HG03097 (cell line): Measurements from ENCODE around the gene PHTF1.
A peak's percentile ranks its signal among the peaks of the same experiment; 100 is the strongest.

Source experiments
- ATAC-seq: cut with Tn5 transposase; IDR thresholded peaks from one replicate; pipeline ENCODE4 v1.9.1; 2021; ENCODE audit not compliant: unreplicated experiment, low FRiP score

Gene PHTF1

DNA sequence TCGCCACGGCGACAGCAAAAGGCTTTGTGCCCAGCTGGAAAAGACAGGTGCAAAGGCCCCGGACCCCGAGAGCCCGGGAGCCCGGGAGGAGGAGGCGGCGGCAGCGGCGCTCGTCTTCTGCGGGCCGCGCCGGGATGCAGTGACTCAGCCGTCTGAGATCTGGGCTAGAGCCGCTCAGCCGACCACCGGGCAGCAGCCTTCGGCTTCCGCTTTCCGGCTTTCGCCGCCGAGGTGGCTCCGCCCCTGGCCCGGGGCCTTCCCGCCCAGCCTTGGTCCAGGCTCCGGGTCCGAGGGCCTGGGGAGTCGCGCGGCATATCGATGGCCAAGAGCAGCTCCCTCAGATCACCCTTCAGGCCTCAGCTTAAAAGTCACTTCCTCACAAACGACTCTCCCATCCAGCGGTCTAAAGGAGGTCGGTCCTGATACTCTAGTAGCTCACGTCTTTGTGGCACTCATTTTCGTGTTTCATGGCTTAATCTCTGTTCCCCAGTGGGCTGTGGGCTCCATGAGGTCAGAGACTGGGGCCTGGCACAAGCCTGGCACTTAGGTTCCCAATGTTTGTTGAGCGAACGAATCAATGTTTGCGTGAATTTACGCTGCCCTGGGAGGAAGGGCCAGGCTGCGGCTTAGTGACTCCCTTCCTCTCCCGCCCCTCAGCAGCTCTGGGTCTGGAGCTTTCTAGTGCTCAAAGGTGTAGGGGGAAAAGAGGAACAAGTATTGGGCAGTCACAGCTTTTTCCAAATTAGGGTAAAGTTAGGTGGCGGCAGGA, at the start of gene PHTF1:
PHTF1 (minus strand) TSS at position 154 of the 769 bp plus-strand sequence. CDS start 783 bp downstream, outside the sequence.
- peak; percentile 80 for ATAC-seq

DNA sequence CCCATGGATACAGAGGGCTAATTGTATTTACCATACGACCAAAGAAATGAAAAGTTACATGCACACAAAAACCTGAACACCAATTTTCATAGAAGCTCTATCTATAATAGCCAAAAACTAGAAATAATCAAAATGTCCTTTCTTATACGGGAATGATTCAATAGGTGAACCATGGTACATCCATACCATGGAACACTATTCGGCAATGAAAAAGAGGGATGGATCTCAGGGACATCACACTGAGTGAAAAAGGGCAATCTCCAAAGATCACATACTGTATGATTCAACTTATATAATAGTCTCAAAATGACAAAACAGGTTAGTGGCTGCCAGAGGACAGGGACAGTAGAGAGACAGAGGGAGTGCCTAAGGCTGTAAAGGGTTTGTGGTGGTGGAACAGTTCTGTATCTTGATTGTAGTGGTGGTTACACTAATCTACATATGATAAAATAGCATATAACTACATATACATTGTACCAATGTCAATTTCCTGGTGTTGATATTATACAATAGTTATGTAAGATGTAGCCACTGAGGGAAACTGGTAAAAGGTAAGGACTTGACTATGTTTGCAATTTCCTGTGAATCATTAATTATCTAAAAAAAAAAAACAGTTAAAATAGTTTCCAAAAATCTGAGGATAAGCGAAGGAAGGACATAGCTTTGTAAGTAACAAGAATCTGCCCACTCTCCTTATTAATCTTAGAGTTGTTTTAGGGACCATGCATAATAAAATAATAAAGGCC, 49.3 kb upstream of the PHTF1 start:
- no peak for ATAC-seq

DNA sequence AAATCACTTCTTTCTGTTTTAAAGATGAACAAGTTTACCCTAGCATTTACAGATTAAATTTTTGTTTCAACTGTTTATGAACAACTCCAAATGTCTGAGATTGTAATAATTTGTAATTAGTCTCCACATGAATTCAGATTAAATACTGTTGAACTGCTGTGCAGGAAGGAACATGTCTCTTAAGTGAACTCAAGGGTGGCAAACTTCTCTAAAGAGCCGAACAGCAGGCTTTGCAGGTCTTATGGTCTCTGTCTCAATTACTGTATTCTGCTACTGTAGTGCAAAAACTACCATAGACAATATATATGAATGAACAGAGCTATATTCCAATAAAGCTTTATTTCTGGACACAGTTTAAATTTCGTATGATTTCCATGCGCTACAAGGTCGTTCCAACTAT, 46.4 kb upstream of the PHTF1 start:
- ATAC-seq = no peak

DNA sequence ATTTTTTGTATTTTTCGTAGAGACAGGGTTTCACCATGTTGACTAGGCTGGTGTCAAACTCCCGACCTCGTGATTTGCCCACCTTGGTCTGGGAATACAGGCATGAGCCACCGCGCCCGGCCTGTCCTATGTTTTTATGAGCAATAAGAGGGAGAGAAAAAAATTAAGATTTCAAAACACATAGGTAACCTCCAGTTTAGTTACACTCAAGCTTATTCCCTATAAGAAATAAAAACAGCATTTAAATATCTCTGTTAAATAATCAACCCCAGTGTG, 45.9 kb upstream of the PHTF1 start:
- no peak for ATAC-seq

DNA sequence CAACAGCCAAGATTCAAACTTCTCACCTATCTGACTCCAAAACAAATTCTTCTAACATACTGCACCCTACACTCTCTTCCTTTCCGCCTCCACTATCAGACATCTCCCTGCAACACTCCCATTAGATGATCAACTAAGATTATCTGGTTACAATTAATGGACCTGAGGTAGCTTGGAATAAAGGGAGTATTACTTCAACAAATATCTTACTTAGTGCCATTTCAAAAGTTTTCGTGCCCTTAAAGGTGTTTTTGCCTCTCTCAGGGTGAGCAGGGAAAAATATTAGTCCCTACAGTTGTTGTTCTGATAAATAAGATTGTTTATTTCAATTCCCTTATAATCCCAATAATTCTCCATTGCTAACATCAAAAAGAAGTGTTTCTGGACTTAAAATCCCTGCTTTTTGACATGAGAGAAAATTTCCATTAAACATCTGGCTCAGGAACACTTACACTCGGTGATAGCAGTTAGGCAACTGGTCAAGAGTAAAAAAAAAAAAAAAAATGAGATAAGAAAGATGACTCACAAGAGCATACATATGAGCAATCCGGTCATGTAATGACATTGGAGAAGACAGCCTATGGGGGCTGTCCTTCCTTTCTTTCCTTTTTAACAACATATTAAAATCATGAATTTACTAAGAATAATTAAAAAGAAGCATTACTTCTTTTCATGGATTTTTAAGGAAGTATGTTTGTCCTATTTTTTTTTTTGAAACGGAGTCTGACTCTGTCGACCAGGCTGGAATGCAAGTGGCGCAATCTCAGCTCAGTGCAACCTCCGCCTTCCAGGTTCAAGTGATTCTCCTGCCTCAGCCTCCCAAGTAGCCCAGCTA, 45.4 kb upstream of the PHTF1 start:
- ATAC-seq = no peak

DNA sequence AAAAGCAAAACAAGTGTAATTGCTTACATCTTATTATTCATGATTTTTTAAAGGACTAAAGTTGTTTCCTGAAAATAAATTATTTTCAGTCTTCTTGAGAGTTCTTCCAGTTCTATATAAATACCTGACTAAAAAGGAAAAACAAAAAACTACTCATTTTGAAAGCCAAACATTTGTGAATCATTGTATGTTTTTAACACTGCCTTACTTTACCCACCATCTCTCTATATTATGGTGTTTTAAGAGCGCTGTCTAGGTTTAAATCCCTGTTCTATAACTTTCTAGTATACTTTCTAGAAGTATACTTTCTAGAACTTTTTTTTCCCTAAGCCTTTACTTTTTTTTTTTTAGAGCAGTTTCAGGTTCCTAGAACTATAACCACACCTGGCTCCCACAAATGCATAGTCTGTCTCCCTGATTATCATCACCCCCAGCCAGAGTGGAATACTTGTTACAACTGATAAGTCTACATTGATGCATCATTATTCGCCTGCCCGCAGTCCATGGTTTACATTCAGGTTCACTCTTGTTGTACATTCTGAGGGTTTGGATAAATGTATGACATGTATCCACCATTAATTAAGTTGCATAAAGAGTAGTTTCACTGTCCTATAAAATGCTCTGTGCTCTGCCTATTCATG, 43.2 kb upstream of the PHTF1 start:
- ATAC-seq = no peak

DNA sequence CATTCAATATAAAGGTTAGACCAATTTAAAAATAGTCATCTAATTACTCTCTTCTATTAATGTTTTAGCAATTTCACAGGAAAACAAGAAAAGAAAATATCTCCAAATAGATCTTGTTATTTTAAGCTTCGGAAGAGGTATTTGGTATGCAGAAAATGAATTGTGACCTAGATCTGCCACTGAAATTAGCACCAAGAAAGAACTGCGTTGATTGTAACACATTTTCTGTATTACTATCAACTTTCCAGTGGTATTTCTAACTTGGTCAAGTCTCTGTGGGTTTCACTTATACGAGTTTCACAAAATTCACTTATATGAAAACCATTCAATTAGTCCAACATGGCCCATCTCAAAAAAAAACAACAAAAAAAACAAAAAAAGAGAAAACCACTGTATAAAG, 41.2 kb upstream of the PHTF1 start:
- no peak for ATAC-seq

DNA sequence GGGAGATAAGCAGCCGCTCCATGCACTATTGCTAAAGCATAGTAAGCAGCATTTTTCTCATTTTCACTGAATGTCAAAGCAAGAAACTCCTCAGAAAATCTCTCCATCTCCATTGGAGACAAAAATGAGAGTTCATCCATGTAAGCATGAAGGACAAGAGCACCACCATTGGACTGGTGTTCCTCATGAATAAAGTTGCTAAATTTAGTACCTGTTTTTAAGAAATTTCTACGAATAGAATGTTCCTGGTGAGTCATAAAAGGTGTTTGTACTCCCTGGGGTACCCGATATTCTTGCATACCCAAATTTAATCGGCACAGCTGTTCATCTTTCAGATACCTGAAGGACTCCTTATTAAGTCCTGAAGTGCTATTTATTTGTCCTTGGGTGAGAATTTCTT, 38.2 kb upstream of the PHTF1 start:
- ATAC-seq = no peak

DNA sequence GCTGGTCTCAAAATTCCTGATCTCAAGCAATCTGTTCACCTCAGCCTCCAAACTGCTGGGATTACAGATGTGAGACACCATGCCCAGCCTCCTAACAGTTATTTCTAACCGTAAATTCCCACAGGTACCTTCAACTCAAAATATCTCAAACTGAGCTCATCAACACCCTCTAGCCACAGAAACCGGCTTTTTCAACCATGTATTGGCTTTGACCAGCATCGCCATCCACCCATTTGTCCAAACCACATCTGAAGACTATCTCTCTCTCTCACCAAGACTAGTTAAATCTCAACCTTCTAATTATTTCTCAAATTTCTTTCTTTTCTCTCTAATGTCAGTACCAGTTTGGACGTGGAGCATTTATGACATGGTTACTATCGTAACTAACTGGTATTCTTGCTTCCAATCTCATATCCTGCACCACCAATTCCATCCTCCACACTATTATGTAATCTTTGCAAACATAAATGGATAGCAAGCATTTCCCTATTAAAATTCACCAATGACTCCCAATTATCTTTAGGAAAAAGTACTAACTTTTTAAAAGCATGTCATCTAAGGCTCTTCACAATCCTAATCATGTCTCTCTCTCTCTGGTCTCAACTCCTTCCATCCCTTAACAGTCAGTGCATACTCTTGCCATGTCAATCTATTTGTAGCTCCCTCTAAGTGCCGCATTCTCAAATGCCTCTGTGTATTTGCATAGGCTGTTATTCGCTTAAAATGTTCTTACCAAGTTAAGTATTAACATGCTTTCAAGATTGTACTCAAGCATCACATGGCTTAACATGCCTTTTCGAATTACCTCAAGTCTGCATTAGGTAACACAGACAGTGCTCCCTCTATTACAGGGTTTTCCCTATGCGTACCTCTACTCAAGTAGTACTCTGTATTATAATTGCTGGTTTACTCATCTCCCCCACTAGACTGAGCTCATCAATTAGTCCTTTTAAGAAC, 34.9 kb upstream of the PHTF1 start:
- ATAC-seq = no peak

DNA sequence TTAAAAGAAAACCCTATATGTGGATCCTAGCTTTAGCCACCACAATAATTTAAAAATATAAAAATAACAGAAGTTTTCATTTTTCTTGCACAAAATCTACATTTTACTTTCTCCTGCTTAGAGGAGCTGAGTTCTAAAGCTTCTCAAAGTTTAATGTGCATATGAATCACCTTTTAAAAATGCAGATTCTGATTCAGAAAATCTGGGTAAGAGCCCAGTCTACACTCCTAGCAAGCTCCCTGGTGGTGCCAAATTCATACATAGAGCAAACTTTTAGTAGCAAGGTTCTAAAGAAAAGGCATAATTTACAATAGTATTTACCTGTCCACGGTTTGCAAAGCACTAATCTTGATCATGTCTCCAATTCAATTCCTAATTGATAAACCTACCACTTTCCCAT, 33.7 kb upstream of the PHTF1 start:
- ATAC-seq = no peak

DNA sequence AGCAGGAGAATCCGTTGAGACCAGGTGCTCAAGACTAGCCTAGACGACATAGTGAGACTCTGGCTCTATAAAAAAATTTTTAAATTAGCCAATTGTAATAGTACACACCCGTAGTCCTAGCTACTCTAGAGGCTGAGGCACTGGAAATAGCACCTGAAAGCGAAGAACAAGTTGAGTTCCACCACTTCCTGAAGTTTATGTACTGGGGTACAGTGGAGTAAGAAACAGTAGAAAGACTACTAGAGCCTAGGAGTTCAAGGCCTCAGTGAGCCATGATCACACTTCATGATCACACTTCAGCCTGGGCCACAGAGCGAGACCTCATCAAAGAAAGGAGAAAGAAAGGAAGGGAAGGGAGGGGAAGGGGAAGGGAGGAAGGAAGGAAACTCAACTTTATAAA, 33.2 kb upstream of the PHTF1 start:
- ATAC-seq = no peak

DNA sequence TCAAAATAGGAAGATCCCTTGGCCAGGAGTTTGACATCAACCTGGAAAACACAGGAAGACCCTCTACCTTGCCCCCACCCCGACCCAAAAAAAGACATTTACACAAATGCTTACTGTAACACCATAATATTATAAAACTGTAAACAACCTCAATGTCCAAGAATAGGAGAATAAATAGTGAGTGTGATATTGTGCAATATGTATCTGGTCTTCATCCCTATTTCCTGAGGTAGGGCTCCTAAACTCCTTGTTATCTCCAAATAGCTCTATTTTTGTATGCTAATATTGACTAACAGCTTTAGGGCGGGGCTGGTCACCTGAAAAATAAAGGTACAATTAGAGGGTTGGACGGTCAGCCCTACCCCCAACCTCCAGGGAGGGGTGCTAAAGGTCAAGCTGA, 29.5 kb upstream of the PHTF1 start:
- no peak for ATAC-seq

DNA sequence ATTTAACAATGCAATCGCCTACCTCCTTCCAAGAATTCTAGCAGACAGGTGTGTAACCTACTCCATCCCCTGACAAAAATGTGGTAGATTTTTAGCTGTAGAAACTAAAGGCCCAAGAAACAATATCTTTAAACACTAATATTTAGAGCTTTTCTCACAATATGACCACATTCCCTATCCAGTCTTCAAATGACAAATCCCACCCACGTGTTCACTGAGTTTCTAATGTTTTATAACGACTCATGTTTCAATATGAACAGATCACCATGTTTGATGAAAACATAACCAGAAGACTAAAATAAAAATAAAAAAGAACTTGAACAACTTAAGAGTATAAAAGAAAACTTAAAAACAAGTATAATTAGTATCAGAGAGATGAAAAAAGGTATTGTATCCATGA, 28.4 kb upstream of the PHTF1 start:
- ATAC-seq = no peak

DNA sequence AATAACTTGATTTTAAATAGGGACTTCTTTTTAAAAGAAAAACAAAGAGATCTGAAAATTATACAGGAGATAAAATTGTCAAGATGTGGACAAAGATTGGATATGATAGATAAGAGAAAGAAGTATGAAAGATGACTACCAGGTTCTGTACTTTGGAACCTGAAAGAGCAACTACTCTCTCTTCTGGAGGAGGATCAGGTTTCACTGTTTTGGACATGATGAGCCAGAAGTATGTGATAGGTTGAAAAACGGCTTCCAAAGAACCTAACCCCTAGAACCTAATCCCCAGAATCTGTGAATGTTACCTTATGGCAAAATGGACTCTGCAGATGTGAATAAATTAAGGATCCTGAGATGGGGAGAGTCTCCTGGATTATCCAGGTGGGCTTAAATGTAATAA, 26.8 kb upstream of the PHTF1 start:
- ATAC-seq = no peak

DNA sequence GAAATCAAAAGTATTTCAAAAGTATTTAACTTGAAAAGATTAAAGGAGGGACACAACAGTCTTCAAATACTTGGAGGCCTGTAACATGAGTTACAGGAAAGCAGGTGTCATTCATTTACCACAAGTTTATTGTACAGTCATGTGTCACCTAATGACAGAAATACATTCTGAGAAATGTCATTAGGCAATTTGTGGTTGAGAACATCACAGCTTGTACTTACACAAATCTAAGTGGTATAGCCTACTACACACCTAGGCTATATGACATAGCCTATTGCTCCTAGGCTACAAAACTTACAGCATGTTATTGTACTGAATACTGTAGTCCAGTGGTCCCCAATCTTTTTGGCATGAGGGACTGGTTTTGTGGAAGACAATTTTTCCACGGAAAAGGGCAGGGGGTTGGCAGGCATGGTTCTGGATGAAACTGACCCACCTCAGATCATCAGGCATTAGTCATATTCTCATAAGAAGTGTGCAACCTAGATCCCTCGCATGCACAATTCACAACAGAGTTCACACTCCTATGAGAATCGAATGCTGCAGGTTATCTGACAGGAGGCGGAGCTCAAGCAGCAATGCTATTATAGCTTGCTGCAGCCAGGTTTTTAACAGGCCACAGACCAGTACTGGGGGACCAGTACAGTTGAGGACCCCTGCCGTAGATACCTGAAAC, 25.0 kb upstream of the PHTF1 start:
- ATAC-seq = peak; percentile 59

DNA sequence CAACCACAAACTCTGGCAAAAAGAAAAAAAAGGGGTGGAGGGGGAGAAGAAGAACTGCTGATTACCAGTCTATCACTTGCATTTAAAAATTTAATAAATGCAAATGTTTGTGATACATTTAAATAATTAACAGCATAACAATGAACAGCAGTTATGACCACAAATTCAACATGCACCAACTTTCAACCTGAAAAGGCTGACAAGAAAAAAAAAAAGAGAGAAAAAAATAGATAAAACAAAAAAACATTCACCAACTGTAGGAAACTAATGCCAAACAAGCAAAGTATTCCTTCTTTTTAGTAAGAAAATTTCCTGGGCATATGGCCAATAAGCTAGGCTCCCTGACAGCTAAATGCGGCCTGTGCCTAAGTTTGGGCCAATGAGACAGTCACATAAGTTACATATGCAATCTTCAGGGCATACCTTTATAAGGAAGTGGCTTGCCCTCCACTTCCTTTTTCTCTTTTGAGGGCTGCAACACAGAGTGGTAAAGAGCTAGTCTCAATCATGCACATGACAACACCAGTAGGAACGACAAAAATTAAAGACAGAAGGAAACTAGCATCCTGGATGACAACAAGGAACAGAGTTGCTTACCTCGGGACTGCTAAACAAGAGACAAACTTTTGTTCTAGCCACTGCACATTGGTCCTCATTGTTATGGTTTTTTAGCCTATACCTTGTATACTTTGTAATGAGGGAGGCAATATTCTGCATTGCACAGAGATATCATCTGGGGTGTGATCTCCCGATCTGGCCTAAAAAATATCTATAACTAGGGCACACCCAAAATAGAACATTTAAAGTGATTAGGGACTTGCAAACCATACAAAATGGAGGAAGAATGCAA, 24.2 kb upstream of the PHTF1 start:
- peak; percentile 70 for ATAC-seq

DNA sequence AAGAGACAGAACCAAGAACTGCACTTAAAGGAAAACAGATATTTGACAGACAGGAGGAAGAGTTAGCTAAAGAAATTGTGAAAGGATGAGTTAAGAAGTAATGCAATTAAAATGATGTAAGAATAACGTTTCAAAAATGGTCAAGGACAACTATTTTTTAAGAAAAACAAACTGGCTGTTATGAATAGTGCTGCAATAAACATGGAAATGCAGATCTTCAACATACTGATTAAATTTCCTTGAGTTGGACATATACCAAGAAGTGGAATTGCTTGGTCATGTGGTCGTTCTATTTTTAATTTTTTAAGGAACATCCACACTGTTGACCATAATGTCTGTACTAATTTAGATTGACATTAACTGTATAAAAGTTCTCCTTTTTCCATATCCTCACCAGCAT, 23.1 kb upstream of the PHTF1 start:
- ATAC-seq = no peak

DNA sequence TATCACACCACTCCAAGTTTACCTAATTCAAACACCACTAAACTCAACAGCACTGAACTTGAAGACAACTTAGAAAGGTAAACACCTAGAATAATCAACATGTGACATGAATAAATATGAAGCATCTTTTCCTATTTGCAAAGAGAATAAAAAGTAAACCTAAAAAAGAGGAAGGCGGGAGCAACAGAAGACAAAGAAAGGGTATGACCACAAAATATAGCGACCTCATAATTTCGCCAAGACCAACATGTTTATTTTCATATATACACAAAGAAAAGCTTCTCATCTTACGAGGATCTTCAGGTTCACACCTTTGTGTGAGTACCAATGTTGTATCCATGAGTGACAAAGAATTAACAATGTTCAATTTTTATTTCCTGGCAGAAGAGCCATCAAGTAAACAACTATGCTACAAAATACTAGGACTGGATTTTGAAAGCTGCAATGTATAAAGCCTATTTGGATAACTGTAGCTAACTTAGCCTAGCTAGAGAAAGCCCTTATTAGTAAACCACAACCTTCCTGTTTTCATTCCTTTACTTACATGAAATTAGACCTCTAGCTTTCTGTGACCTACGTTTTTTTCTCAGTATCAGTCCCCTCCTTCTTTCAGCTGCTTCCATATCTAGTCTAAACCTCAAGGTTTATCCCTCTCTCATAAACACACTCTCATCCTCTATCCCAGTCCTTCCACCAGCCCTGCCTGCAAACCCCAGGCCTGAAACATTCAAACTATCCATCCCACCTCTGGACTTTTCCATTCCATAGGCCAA, 21.3 kb upstream of the PHTF1 start:
- no peak for ATAC-seq
